HG02610 (cell line): Measurements from ENCODE around the gene SYNM.
A peak's percentile ranks its signal among the peaks of the same experiment; 100 is the strongest.
"Not testable (repeated sequence)": the region's sequence is repeated elsewhere in the genome, so short reads cannot be mapped to it uniquely, and the experiment has no call there.

Experiments
- ATAC-seq: cut with Tn5 transposase; IDR thresholded peaks from one replicate; pipeline ENCODE4 v1.9.1; 2021; ENCODE audit warnings: mild to moderate bottlenecking, moderate library complexity; ENCODE audit not compliant: unreplicated experiment

The SYNM gene, protein sequence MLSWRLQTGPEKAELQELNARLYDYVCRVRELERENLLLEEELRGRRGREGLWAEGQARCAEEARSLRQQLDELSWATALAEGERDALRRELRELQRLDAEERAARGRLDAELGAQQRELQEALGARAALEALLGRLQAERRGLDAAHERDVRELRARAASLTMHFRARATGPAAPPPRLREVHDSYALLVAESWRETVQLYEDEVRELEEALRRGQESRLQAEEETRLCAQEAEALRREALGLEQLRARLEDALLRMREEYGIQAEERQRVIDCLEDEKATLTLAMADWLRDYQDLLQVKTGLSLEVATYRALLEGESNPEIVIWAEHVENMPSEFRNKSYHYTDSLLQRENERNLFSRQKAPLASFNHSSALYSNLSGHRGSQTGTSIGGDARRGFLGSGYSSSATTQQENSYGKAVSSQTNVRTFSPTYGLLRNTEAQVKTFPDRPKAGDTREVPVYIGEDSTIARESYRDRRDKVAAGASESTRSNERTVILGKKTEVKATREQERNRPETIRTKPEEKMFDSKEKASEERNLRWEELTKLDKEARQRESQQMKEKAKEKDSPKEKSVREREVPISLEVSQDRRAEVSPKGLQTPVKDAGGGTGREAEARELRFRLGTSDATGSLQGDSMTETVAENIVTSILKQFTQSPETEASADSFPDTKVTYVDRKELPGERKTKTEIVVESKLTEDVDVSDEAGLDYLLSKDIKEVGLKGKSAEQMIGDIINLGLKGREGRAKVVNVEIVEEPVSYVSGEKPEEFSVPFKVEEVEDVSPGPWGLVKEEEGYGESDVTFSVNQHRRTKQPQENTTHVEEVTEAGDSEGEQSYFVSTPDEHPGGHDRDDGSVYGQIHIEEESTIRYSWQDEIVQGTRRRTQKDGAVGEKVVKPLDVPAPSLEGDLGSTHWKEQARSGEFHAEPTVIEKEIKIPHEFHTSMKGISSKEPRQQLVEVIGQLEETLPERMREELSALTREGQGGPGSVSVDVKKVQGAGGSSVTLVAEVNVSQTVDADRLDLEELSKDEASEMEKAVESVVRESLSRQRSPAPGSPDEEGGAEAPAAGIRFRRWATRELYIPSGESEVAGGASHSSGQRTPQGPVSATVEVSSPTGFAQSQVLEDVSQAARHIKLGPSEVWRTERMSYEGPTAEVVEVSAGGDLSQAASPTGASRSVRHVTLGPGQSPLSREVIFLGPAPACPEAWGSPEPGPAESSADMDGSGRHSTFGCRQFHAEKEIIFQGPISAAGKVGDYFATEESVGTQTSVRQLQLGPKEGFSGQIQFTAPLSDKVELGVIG (N-terminal part only)

DNA sequence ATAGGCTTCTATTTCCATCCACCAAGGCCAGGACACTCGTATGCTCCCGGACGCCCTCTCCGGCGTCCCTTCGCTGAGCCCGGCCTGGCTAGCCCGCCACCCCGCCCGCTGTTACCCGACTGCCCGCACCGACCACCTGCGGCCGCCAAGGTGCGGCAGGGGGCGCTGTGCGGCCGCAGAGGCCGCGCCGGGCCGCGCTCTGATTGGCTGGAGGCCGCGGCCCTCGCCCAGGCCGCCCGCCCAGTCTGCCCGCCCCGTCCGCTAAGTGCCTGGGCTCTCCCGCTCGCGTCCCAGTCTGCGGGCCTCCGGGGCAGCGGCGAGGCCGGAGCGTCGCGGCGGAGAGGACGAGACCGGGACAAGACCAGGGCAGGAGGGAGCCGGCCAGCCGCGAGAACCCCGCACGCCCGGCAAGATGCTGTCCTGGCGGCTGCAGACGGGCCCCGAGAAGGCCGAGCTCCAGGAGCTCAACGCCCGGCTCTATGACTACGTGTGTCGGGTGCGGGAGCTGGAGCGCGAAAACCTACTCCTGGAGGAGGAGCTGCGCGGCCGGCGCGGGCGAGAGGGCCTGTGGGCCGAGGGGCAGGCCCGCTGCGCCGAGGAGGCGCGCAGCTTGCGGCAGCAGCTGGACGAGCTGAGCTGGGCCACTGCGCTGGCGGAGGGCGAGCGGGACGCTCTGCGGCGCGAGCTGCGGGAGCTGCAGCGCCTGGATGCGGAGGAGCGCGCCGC, at the start of gene SYNM:
Gene SYNM, plus strand, starts transcription at position 293 of the 726 bp plus-strand sequence. Its CDS starts 120 bp downstream, at position 413.
- peak; percentile 58 for ATAC-seq

DNA sequence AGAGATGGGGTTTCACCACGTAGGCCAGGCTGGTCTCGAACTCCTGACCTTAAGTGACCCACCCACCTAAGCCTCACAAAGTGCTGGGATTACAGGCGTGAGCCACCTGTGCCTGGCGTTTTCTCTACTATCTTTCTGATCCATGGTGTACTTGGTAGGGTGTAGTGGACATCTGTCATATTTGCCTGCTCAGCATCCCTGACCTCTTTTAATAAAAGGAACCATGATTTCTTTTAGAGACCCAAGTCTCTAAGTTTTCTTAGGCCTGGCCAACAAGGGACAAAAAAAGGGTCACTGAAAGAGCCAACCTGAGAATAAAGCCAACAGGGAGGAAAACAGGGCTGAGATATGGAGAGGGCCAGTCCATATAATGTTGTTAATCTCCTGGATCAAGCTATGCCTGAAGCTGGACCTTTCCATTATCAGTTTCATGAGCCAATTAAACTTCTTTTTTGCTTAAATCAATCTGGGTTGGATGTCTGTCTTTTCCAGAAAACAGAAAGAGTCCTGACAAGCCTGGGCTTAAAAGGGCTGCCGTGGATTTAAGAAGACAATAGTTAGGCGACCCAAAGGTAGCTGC, 49.2 kb upstream of the SYNM start:
- ATAC-seq = no peak

DNA sequence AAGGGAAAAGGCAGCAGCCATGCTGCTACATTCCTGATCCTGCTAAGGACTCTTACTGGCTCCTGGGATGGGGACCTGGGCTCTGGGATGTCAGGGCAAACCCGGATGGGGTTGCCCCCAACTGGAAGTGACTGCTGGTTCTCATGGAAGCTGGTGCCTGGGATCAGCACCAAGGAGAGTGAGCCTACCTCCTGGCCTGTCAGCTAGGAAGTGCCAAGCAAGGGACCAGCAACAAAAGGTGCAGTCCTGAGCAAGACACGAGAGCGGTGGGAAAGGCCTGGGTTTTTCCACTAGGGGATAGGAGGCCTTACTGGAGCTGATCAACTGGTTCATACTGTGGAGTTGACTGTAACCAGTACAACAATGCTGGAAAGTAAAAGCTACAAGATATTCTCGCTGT, 47.9 kb upstream of the SYNM start:
- no peak for ATAC-seq

DNA sequence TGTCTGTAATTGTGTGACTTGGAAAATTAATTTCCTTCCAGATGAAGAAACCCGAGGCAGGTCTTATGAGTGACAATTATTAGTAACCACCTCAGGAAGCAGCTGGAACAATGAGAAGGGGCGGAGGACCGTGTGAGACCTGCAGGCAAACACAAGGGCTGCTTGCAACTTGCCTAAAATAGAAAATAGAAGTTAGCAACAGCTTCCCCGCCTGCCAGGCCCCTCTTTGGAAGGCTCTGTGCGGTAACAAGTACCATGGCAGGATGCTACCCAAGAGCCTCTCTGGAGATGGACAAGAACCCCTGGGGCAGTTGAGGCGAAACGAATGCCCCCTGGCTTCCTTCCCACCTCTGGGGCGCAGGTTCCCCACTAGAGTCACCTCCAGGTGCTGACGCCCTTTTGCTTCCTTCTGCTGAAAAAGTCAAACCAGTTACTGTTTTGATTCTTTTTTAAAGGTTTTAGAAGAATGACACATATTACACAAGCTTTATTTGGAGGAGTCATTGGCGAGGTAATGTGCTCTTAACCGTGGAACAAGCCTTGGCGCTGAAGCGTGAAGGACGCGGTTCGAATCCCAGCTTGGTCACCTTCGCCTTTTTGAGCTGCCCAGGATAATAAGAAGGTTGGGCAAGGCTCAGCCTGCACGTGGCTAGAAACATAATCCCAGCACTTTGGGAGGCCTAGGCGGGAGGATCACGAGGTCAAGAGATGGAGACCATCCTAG, 47.0 kb upstream of the SYNM start:
- ATAC-seq = no peak

DNA sequence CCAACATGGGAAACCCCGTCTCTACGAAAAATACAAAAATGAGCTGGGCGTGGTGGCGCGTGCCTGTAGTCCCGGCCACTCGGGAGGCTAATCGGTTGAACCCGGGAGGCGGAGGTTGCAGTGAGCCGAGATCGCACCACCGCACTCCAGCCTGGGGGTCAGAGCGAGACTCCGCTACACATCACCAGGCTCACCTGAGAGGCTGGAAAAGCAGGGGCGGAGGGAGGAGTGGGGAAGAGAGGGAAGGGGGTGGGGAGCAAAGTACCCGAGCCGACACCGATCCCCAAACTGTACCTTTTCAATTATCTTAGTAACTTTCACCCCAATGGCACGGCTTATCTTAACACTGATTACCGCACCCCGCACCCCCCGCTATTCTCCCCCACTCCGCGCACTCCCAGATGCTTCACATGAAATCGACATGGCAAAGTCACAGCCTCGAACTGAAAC, 46.4 kb upstream of the SYNM start:
- no peak for ATAC-seq

DNA sequence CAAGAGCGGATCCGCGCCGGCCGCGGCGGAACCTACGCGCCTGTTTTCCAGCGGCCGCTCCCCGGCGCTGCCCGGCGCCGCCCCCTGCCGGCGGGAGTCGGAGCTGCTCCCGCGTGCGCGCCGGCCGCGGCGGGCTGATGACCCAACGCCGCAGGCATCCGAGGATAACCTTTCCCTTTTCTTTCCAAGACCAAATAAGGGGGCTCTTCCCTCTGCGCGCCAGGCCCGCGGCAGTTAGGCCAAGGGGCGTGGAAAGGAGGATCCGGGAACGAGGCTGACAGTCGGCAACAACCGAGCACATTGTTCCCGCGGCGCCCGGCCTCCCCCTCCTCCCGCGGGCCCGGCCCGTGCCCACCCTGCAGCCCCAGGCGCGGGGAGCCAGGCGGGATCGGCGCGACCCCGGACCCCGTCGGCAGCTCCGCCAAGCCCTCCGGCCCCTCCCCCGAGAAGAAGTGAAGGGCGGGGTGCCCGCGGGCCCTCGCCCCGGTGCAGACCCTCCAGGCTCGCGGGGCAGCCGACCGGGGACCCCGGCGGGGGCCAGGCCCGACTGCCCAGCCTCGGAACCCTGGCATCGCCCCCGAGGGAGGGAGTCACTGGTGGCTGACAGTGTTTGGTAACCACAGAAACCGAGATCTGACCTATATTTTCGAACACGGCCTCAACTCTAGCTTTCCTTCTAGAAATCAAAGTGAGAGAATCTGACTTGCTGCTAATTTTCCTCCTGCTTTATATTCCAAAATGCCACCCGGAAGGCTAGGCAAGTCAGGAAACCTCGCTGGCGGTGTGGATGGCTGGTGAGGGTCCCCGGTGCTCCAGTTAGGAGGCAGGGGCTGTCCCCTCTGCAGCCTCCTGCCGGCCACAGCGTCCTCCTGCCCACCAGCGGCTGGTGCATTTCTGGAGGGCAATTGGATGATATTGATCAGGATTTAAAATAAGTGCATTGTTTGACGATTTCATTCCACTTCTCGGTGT, 45.6 kb upstream of the SYNM start:
- ATAC-seq = peak; percentile 72

DNA sequence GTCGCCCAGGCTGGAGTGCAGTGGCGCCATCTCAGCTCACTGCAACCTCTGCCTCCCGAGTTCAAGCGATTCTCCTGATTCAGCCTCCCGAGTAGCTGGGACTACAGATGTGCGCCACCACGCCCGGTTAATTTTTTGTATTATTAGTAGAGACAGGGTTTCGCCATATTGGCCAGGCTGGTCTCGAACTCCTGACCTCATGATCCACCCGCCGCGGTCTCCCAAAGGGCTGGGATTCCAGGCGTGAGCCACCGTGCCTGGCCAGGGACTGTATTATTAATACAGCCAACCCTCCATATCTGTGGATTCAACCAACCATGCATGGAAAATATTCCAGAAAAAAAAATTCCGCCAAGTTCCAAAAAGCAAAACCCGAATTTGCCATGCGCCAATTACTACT, 44.7 kb upstream of the SYNM start:
- ATAC-seq = not testable (repeated sequence)

DNA sequence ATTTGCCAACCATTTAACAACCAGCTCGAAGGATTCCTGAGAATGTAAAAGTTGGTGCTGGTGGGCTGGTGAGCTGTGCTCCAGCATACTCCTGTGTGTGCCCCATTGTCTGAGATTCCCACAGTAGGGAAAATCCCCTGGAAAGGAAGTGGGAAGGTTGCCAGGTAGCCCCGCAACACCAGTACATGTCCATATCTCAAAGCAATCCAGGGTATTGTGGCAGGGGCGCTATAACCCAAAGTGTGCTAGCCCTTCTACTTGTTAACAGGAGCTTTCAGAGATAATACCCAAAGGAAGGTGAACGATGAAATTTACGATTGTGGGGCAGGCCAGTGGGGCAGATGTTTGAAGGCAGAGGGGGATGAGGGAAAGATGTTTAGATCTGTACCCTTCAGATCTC, 42.7 kb upstream of the SYNM start:
- ATAC-seq = no peak

DNA sequence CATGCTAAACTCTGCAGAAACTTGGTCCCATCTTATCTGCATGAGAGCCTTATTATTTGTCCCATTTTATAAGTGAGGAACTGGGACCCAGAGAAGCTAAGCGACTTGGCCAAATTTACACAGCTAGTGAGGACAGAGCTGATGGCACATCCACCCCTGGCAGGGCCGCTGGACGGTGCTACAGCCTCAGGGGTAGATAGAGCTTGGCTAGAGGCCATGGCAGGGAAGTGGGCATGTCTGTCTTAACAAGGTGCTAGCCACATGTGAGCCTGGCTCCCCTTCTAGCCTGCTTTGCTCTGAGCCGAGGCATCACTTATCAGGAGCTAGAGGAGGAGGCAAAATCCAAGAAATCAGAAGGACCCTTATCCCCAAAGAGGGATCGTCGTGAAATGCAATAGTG, 36.7 kb upstream of the SYNM start:
- no peak for ATAC-seq

DNA sequence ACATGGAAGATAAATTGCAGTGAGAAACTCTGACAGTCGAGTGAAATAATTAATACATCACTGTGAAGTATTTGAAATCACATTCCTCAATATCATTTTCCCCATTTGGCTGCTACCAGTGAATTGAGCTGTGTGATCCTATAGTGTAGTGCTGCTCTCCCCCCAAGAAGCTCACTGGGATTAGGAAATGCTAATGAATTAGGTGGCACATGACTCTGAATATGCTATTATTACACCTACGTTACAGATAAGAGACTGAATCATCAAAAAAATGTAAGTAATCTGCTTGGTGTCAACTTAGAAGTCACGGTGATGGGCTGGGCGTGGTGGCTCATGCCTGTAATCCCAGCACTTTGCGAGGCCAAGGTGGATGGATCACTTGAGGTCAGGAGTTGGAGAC, 34.7 kb upstream of the SYNM start:
- ATAC-seq = no peak

DNA sequence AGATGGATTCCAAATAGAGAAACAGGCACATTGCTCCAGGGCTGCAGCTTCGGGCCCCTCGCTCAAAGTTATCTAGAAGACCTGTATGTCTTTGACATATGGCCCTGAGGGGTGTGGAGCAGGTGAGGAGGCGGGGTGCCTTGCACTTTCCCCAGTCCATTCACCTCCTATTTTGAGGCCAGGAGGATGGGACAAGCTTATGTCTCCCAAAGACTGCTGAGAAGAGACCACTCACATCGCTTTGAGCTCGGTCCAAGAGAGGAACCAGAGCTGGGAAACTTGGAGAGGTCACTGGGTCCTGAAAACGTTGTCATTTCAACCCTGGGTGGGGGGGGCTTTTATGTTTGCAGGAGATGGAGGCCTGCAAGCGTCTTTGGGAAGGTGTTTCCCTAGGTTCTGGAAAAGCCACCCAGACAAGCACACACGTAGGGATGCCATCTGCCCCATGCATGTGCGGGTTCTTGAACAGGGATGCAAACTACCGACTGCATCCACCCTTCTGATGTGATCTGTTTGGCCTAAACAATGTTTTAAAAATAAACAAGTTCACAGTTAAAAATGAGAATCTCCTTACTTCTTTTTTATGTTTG, 33.7 kb upstream of the SYNM start:
- ATAC-seq = no peak

DNA sequence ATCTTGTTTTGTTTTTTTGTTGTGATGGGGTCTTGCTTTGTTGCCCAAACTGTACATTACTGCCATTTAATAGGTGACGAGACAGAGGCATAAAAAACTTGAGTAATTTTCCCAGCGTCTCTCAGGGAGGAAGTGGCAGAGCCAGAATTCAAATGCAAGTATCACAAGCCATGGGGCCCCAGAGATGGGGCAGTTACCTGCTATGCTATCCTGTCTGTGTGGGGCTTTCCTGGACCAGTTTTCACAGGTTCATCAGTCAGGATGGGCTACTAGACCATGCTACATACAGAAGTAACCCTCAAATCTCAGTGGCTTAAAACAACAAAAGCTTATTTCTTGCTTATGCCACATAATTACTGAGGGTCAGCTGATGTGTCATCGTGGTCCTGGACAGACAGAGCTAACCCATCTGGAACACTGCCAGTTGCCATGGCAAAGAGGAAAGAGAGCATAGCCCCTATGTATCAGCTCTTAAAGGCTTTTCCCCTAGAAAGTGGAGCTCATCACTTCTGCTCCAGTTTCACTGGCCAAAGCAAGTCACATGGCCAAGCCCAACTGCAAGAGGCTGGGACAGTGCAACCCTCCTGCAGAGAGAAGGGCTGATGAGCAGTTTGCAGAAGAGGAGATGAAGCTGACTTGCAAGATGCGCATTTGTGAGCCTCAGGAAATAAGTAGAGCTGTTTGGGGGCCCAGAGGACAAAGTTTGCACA, 31.7 kb upstream of the SYNM start:
- ATAC-seq = peak; percentile 54

DNA sequence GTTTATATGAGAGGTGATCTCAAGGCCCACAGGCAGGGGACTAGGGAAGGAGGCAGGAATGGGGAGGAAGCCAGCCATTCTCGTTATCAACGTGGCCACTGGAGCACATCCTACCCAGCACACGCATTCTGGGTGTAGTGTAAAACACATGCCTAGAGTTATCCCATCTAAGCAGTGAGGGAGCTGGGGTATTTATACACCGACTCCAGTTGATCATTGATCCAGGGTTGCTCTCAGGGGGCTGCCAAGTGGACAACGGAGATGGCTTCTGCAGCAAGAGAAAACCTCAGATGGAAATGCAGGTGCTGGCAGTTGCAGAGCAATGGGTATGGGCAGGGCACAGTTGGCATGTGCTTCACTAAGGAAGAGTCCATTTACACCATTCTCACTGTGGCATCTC, 30.4 kb upstream of the SYNM start:
- ATAC-seq = no peak

DNA sequence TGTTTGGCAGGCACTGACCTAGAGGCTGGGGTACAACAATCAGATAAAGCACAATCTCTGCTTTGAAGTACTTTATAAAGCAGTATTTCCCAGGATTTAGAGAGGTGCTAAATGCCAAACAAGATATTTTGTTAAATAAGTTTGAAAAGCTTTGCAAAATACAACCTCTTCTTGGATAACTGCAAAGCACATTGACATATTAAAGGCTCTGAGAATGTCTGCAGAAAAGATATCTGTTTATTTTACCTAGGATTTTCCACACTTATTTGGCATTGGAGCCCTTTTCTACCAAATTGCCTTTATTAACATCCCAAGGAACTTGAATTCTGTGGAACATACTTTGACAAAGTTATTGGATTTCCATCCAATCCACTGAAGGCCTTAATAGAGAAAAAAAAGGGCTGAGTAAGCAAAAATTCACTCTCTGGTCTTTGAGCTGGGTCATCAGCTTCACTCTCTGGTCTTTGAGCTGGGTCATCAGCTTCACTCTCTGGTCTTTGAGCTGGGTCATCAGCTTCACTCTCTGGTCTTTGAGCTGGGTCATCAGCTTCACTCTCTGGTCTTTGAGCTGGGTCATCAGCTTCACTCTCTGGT, 29.7 kb upstream of the SYNM start:
- ATAC-seq = not testable (repeated sequence)

DNA sequence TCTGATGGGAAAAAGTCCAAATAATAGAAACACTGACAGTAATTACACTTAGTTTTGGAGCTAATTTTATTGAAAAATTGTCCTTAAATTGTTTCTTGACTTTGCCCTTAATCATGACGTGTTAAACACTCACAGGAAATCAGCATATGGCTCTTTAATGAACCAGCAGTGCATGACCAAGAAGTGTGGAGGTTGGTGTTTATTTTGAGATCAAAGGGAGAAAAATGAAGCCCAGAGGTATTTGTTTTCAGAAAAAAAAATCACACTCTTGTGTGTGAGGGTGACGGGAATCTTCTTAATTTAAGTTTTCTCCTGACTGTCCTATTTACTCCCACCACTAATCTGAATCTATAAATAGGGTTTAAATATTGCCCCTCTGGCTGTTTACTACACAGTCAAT, 28.8 kb upstream of the SYNM start:
- ATAC-seq = no peak

DNA sequence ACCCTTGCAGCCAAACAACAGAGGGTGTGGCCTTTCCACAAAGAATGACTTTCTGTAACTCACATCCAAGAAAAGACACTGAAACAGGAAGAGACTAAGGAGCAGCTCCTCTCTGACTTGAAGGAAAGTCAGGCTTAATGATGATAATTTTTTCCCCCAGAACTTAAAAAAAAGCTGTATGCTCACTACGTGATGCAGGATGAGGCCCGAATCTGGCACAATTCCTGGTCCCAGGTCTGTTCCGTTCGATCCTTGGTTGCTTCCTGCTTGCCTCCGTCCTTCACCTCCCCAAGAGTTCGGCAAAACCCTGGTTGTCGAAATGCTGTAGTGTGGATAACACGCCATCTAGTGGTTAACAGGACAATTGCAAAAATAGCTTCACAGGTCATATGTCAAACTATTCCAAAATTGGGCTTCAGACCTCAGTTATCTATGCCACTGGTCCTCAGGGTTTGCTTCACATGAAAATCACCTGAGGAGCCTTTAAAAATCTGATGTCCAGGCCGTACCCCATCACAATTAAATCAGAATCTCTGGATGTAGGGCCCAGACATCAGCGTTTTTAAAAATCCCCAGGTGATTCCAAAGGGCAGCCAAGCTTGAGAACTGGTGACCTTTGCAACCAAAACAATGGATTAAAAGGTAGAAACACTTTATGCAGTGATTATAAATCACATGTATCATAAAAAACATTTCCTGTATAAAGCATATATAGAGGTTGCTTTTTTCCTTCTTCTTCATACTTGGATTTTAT, 28.1 kb upstream of the SYNM start:
- ATAC-seq = peak; percentile 58
